ENCODE results near the gene DNAJC24. TPM values are rescaled to one million over a fixed set of nuclear protein-coding genes. Genes with fewer than 3 reads are reported as not detected.
A peak's percentile ranks its signal among the peaks of the same experiment; 100 is the strongest.

Gene DNAJC24
- total RNA-seq, 1 experiment from 2014 or later = 18.2 TPM

- DNase-seq (ENCODE audit: low spot score) = no peak
Observed at GRCh38 chr11:31415435-31415834, 45.8 kb downstream of the DNAJC24 start.

- no peak for DNase-seq (ENCODE audit: low spot score)
Observed at GRCh38 chr11:31417357-31417756, 47.7 kb downstream of the DNAJC24 start.

GRCh38 chr11:31417816-31418215 is 48.2 kb downstream of the DNAJC24 start:
- no peak for DNase-seq (ENCODE audit: low spot score)

- no peak for DNase-seq (ENCODE audit: low spot score)
Observed at GRCh38 chr11:31419138-31419537, 49.5 kb downstream of the DNAJC24 start.

- DNase-seq (ENCODE audit: low spot score) = no peak
Observed at GRCh38 chr11:31419669-31420068, 50.0 kb downstream of the DNAJC24 start.

GRCh38 chr11:31421820-31422219 is 52.2 kb downstream of the DNAJC24 start:
- no peak for DNase-seq (ENCODE audit: low spot score)

- DNase-seq (ENCODE audit: low spot score) = no peak
Observed at GRCh38 chr11:31422703-31423102, 53.0 kb downstream of the DNAJC24 start.

- no peak for DNase-seq (ENCODE audit: low spot score)
Observed at GRCh38 chr11:31424652-31425051, 55.0 kb downstream of the DNAJC24 start.

GRCh38 chr11:31433851-31434250 is 64.2 kb downstream of the DNAJC24 start:
- no peak for DNase-seq (ENCODE audit: low spot score)

GRCh38 chr11:31437742-31438435 is 68.2 kb downstream of the DNAJC24 start:
- DNase-seq (ENCODE audit: low spot score) = peak; percentile 4

- DNase-seq (ENCODE audit: low spot score) = no peak
Observed at GRCh38 chr11:31441296-31441695, 71.6 kb downstream of the DNAJC24 start.

- DNase-seq (ENCODE audit: low spot score) = no peak
Observed at GRCh38 chr11:31442086-31442485, 72.4 kb downstream of the DNAJC24 start.

GRCh38 chr11:31443802-31444201 is 74.1 kb downstream of the DNAJC24 start:
- DNase-seq (ENCODE audit: low spot score) = no peak

- no peak for DNase-seq (ENCODE audit: low spot score)
Observed at GRCh38 chr11:31445621-31446020, 76.0 kb downstream of the DNAJC24 start.

- DNase-seq (ENCODE audit: low spot score) = no peak
Observed at GRCh38 chr11:31449040-31449439, 79.4 kb downstream of the DNAJC24 start.

- DNase-seq (ENCODE audit: low spot score) = no peak
Observed at GRCh38 chr11:31450841-31451240, 81.2 kb downstream of the DNAJC24 start.

GRCh38 chr11:31455177-31455576 is 85.5 kb downstream of the DNAJC24 start:
- DNase-seq (ENCODE audit: low spot score) = no peak

- DNase-seq (ENCODE audit: low spot score) = no peak
Observed at GRCh38 chr11:31464436-31464835, 94.8 kb downstream of the DNAJC24 start.

GRCh38 chr11:31474083-31474482 is 104.4 kb downstream of the DNAJC24 start:
- no peak for DNase-seq (ENCODE audit: low spot score)

GRCh38 chr11:31477528-31478222 is 108.0 kb downstream of the DNAJC24 start:
- no peak for DNase-seq (ENCODE audit: low spot score)

- no peak for DNase-seq (ENCODE audit: low spot score)
Observed at GRCh38 chr11:31478223-31478590, 108.5 kb downstream of the DNAJC24 start.

GRCh38 chr11:31479066-31479465 is 109.4 kb downstream of the DNAJC24 start:
- DNase-seq (ENCODE audit: low spot score) = no peak

GRCh38 chr11:31480930-31481329 is 111.3 kb downstream of the DNAJC24 start:
- DNase-seq (ENCODE audit: low spot score) = no peak

Data from A172 (cell line).